ENCODE results near the gene STAT4.

The STAT4 gene

DNA sequence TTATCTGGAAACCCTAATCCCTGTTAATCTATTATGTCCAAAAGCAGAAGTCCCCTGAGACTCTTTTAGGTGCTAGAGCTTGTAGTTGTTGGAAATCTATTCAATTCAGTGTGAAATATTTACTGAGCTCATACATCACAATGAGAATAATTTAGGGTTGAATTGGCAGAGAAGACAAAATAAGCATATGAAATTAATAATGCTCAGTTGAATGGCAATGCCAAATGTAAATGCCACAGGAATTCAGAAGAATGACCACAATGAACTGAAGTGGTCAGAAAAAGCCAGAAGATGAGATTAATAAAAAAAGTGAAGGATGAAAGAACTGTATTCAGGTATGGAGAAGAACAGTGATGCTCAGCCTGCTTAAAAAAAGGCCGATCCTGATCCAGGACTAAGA is 8.0 kb upstream of the STAT4 start:
- ATAC-seq, result peak; percentile 32; the same call in 2 of the 3 replicates
- TF ChIP-seq SNAI2 (CRISPR knock-in tag; IDR thresholded peaks at IDR 0.05), result no peak
- TF ChIP-seq, protein P1, sequence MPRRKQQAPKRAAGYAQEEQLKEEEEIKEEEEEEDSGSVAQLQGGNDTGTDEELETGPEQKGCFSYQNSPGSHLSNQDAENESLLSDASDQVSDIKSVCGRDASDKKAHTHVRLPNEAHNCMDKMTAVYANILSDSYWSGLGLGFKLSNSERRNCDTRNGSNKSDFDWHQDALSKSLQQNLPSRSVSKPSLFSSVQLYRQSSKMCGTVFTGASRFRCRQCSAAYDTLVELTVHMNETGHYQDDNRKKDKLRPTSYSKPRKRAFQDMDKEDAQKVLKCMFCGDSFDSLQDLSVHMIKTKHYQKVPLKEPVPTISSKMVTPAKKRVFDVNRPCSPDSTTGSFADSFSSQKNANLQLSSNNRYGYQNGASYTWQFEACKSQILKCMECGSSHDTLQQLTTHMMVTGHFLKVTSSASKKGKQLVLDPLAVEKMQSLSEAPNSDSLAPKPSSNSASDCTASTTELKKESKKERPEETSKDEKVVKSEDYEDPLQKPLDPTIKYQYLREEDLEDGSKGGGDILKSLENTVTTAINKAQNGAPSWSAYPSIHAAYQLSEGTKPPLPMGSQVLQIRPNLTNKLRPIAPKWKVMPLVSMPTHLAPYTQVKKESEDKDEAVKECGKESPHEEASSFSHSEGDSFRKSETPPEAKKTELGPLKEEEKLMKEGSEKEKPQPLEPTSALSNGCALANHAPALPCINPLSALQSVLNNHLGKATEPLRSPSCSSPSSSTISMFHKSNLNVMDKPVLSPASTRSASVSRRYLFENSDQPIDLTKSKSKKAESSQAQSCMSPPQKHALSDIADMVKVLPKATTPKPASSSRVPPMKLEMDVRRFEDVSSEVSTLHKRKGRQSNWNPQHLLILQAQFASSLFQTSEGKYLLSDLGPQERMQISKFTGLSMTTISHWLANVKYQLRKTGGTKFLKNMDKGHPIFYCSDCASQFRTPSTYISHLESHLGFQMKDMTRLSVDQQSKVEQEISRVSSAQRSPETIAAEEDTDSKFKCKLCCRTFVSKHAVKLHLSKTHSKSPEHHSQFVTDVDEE (CRISPR knock-in tag; IDR thresholded peaks at IDR 0.05), result no peak
- no peak for TF ChIP-seq ZNF565 (CRISPR knock-in tag; conservative IDR thresholded peaks at IDR 0.05; ENCODE audit: low read depth)
- TF ChIP-seq ZC3H10 (CRISPR knock-in tag; IDR thresholded peaks at IDR 0.05), result no peak
- TF ChIP-seq TCF4 (CRISPR knock-in tag; IDR thresholded peaks at IDR 0.05; ENCODE audit: borderline replicate concordance), result no peak
- TF ChIP-seq, protein P2, sequence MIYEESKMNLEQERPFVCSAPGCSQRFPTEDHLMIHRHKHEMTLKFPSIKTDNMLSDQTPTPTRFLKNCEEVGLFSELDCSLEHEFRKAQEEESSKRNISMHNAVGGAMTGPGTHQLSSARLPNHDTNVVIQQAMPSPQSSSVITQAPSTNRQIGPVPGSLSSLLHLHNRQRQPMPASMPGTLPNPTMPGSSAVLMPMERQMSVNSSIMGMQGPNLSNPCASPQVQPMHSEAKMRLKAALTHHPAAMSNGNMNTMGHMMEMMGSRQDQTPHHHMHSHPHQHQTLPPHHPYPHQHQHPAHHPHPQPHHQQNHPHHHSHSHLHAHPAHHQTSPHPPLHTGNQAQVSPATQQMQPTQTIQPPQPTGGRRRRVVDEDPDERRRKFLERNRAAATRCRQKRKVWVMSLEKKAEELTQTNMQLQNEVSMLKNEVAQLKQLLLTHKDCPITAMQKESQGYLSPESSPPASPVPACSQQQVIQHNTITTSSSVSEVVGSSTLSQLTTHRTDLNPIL (CRISPR knock-in tag; IDR thresholded peaks at IDR 0.05; ENCODE audit: low read depth), result no peak
- TF ChIP-seq PPARA (CRISPR knock-in tag; IDR thresholded peaks at IDR 0.05; ENCODE audit: borderline replicate concordance), result no peak
- no peak for TF ChIP-seq BACH2 (CRISPR knock-in tag; IDR thresholded peaks at IDR 0.05; ENCODE audit: borderline replicate concordance)
- TF ChIP-seq, protein P3, sequence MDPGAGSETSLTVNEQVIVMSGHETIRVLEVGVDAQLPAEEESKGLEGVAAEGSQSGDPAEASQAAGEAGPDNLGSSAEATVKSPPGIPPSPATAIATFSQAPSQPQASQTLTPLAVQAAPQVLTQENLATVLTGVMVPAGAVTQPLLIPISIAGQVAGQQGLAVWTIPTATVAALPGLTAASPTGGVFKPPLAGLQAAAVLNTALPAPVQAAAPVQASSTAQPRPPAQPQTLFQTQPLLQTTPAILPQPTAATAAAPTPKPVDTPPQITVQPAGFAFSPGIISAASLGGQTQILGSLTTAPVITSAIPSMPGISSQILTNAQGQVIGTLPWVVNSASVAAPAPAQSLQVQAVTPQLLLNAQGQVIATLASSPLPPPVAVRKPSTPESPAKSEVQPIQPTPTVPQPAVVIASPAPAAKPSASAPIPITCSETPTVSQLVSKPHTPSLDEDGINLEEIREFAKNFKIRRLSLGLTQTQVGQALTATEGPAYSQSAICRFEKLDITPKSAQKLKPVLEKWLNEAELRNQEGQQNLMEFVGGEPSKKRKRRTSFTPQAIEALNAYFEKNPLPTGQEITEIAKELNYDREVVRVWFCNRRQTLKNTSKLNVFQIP (CRISPR knock-in tag; IDR thresholded peaks at IDR 0.05; ENCODE audit: borderline replicate concordance, low read depth), result no peak
- TF ChIP-seq OSR1 (CRISPR knock-in tag; IDR thresholded peaks at IDR 0.05), result no peak
- no peak for TF ChIP-seq TOX (CRISPR knock-in tag; IDR thresholded peaks at IDR 0.05; ENCODE audit: borderline replicate concordance)
- TF ChIP-seq GLIS3 (CRISPR knock-in tag; IDR thresholded peaks at IDR 0.05), result no peak

DNA sequence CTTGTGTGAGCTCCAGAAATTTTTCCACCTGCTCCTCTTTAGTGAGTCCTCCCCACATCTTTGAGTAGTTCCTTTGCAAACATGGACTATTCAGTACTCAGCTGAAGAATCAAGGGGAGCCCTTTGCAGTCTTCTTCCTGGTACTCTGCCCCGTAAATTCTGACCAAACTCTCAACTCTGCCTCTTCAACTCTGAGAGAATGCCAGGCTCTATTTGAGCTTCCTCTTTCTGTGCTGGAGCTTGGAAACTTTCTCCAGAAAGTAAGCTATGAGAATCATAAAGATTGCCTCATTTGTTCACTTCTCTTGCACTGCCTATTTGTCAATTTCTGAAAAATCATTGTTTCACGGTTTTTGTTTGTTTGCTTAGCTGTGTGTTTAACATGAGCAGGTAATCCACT is 7.4 kb upstream of the STAT4 start:
- ATAC-seq, result no peak
- TF ChIP-seq ZFP30 (CRISPR knock-in tag; IDR thresholded peaks at IDR 0.05) (no peak), SNAI2 (CRISPR knock-in tag; IDR thresholded peaks at IDR 0.05) (no peak), TOX (CRISPR knock-in tag; IDR thresholded peaks at IDR 0.05; ENCODE audit: borderline replicate concordance) (no peak), ZNF565 (CRISPR knock-in tag; conservative IDR thresholded peaks at IDR 0.05; ENCODE audit: low read depth) (no peak), PPARA (CRISPR knock-in tag; IDR thresholded peaks at IDR 0.05; ENCODE audit: borderline replicate concordance) (no peak), ARNTL (CRISPR knock-in tag; IDR thresholded peaks at IDR 0.05; ENCODE audit: borderline replicate concordance, low read depth) (no peak), ZNF8 (CRISPR knock-in tag; IDR thresholded peaks at IDR 0.05) (no peak), ZFP3 (CRISPR knock-in tag; IDR thresholded peaks at IDR 0.05) (no peak), BACH2 (CRISPR knock-in tag; IDR thresholded peaks at IDR 0.05; ENCODE audit: borderline replicate concordance) (no peak), ZNF70 (CRISPR knock-in tag; IDR thresholded peaks at IDR 0.05) (no peak), OSR1 (CRISPR knock-in tag; IDR thresholded peaks at IDR 0.05) (no peak), TCF4 (CRISPR knock-in tag; IDR thresholded peaks at IDR 0.05; ENCODE audit: borderline replicate concordance) (no peak), ZC3H10 (CRISPR knock-in tag; IDR thresholded peaks at IDR 0.05) (no peak), GLIS3 (CRISPR knock-in tag; IDR thresholded peaks at IDR 0.05) (no peak)
- TF ChIP-seq, protein P1 (CRISPR knock-in tag; IDR thresholded peaks at IDR 0.05), result no peak
- TF ChIP-seq, protein P3 (CRISPR knock-in tag; IDR thresholded peaks at IDR 0.05; ENCODE audit: borderline replicate concordance, low read depth), result no peak
- TF ChIP-seq, protein P4, sequence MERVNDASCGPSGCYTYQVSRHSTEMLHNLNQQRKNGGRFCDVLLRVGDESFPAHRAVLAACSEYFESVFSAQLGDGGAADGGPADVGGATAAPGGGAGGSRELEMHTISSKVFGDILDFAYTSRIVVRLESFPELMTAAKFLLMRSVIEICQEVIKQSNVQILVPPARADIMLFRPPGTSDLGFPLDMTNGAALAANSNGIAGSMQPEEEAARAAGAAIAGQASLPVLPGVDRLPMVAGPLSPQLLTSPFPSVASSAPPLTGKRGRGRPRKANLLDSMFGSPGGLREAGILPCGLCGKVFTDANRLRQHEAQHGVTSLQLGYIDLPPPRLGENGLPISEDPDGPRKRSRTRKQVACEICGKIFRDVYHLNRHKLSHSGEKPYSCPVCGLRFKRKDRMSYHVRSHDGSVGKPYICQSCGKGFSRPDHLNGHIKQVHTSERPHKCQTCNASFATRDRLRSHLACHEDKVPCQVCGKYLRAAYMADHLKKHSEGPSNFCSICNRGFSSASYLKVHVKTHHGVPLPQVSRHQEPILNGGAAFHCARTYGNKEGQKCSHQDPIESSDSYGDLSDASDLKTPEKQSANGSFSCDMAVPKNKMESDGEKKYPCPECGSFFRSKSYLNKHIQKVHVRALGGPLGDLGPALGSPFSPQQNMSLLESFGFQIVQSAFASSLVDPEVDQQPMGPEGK (CRISPR knock-in tag; IDR thresholded peaks at IDR 0.05; ENCODE audit: borderline replicate concordance), result no peak
- TF ChIP-seq, protein P5, sequence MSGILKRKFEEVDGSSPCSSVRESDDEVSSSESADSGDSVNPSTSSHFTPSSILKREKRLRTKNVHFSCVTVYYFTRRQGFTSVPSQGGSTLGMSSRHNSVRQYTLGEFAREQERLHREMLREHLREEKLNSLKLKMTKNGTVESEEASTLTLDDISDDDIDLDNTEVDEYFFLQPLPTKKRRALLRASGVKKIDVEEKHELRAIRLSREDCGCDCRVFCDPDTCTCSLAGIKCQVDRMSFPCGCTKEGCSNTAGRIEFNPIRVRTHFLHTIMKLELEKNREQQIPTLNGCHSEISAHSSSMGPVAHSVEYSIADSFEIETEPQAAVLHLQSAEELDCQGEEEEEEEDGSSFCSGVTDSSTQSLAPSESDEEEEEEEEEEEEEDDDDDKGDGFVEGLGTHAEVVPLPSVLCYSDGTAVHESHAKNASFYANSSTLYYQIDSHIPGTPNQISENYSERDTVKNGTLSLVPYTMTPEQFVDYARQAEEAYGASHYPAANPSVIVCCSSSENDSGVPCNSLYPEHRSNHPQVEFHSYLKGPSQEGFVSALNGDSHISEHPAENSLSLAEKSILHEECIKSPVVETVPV (CRISPR knock-in tag; IDR thresholded peaks at IDR 0.05), result no peak

All from SK-N-SH treated with all-trans-retinoic acid at 6 μM for 48 hours (cell line).